HCT116 (cell line): ENCODE measurements around the gene SPRED1. TPM values are rescaled to one million over a fixed set of nuclear protein-coding genes. Genes with fewer than 3 reads are reported as not detected.

Source experiments
- ATAC-seq: fragments of 200-7000 bp; cut with Tn5 transposase; 2 replicates; pipeline ENCODE4 v1.9.1; 2020; ENCODE audit warnings: mild to moderate bottlenecking, moderate library complexity
- BruUV-seq: library from RNA; stranded (reverse); fragments of 400-500 nt; replicated peaks from 2 replicates; lab custom pipeline; 2021; lab: Mats Ljungman, UMichigan
- CTCF ChIA-PET: fragments of 300-600 bp; sonication (Branson Sonifier 250); formaldehyde crosslinking; loops from one replicate; lab custom pipeline; 2021; ENCODE audit warnings: antibody characterized with exemption; lab: Charles Lee
- POLR2A ChIA-PET: fragments of 300-600, 350-600 bp; sonication (Branson Sonifier 250); formaldehyde crosslinking; loops from one replicate; lab custom pipeline; 2021; ENCODE audit warnings: antibody characterized with exemption; lab: Charles Lee
- RAD21 ChIA-PET, 2 experiments: fragments of 300-600 bp; sonication (Branson Sonifier 250); formaldehyde crosslinking; loops; one replicate each; lab custom pipeline; 2023; ENCODE audit warnings: low total read pairs in 2 of 2; ENCODE audit not compliant: uncharacterized antibody in 2 of 2, unreplicated experiment in 2 of 2, low non-redundant PET in 1 of 2; lab: Charles Lee
- DNase-seq: peaks from one replicate; pipeline ENCODE4 v3.0.0-alpha.2; 2010; ENCODE audit warnings: low read depth, low spot score
- H2AFZ ChIP-seq: fragments of 200-600 bp; shearing (Covaris generic), sonication (generic); 2 replicates; pipeline ENCODE4 v1.6.1; 2017; ENCODE audit warnings: low read depth, mixed run types, mixed read lengths, antibody characterized with exemption, low read length; ENCODE audit not compliant: poor library complexity, severe bottlenecking
- H3K27ac ChIP-seq: 2 replicates; pipeline ENCODE4 v1.5.1; 2012; ENCODE audit warnings: low read depth, low read length
- H3K27me3 ChIP-seq: fragments of 200-600 bp; sonication (generic); 2 replicates; pipeline ENCODE4 v1.6.1; 2016; ENCODE audit warnings: mixed run types, low read length, mixed read lengths; ENCODE audit not compliant: insufficient read depth
- H3K36me3 ChIP-seq, 2 experiments: fragments of 200-500 bp in 1 of 2; fragments of 200-600 bp in 1 of 2; sonication (Bioruptor generic) in 1 of 2; sonication (generic) in 1 of 2; 2 replicates each; pipeline versions ENCODE4 v1.5.1 to v1.6.1; 2014 to 2016; ENCODE audit warnings: low read length in 2 of 2, inconsistent platforms in 1 of 2, mixed read lengths in 1 of 2, mixed run types in 1 of 2; ENCODE audit not compliant: insufficient read depth in 2 of 2, control insufficient read depth in 1 of 2
- H3K4me1 ChIP-seq, 2 experiments: fragments of 200-600 bp in 1 of 2; sonication (generic) in 1 of 2; 2 replicates each; pipeline versions ENCODE4 v1.5.1 to v1.6.1; 2012 to 2017; ENCODE audit warnings: low read length in 2 of 2, inconsistent platforms in 1 of 2, mild to moderate bottlenecking in 1 of 2, mixed read lengths in 1 of 2, mixed run types in 1 of 2, moderate library complexity in 1 of 2; ENCODE audit not compliant: insufficient read depth in 2 of 2, control insufficient read depth in 1 of 2
- H3K4me2 ChIP-seq: fragments of 200-600 bp; sonication (generic); 2 replicates; pipeline ENCODE4 v1.6.1; 2017; ENCODE audit warnings: mixed run types, low read length, mixed read lengths
- H3K4me3 ChIP-seq, 2 experiments: fragments of 200-600 bp in 1 of 2; sonication (generic) in 1 of 2; replicated peaks in 1 of 2; 2 replicates each; pipeline ENCODE4 v1.5.1; 2011 to 2016; ENCODE audit warnings: low read length in 2 of 2, control low read depth in 1 of 2, low read depth in 1 of 2, mild to moderate bottlenecking in 1 of 2, mixed read lengths in 1 of 2, mixed run types in 1 of 2
- H3K79me2 ChIP-seq: fragments of 200-600 bp; sonication (generic); 2 replicates; pipeline ENCODE4 v1.6.1; 2017; ENCODE audit warnings: mild to moderate bottlenecking, mixed run types, low read length, moderate library complexity, mixed read lengths; ENCODE audit not compliant: insufficient read depth
- H3K9ac ChIP-seq: fragments of 200-600 bp; sonication (generic); 2 replicates; pipeline ENCODE4 v1.6.1; 2016; ENCODE audit warnings: low read length, mixed read lengths
- H3K9me2 ChIP-seq: fragments of 200-600 bp; sonication (generic), shearing (Covaris generic); 2 replicates; pipeline ENCODE4 v1.6.1; 2017; ENCODE audit warnings: mixed run types, mild to moderate bottlenecking, moderate library complexity; ENCODE audit not compliant: insufficient read depth
- H3K9me3 ChIP-seq, 2 experiments: fragments of 200-500 bp in 1 of 2; fragments of 200-600 bp in 1 of 2; sonication (Bioruptor generic) in 1 of 2; sonication (generic) in 1 of 2; 2 replicates each; pipeline ENCODE4 v1.6.1; 2014 to 2017; ENCODE audit warnings: low read length in 2 of 2, mixed read lengths in 2 of 2, inconsistent platforms in 1 of 2, low read depth in 1 of 2, mild to moderate bottlenecking in 1 of 2, mixed run types in 1 of 2, moderate library complexity in 1 of 2; ENCODE audit not compliant: control insufficient read depth in 1 of 2, insufficient read depth in 1 of 2
- H4K20me1 ChIP-seq: fragments of 200-600 bp; sonication (generic), shearing (Covaris generic); 2 replicates; pipeline ENCODE4 v1.6.1; 2017; ENCODE audit warnings: mixed run types, mild to moderate bottlenecking, moderate library complexity; ENCODE audit not compliant: insufficient read depth
- ATF3 ChIP-seq: IDR thresholded peaks from 2 replicates; pipeline ENCODE4 v1.6.1; 2012
- CBX3 ChIP-seq: IDR thresholded peaks from 2 replicates; pipeline ENCODE4 v1.6.1; 2012; ENCODE audit warnings: low read depth
- CEBPB ChIP-seq: IDR thresholded peaks from 2 replicates; pipeline ENCODE4 v1.6.1; 2012; ENCODE audit warnings: low read depth
- EGR1 ChIP-seq: IDR thresholded peaks from 2 replicates; pipeline ENCODE4 v1.6.1; 2012; ENCODE audit warnings: low read depth
- EZH2 ChIP-seq: fragments of 200-600 bp; sonication (generic); IDR thresholded peaks from 2 replicates; pipeline ENCODE4 v1.6.1; 2017; ENCODE audit warnings: antibody characterized with exemption, mixed run types
- FOSL1 ChIP-seq: IDR thresholded peaks from 2 replicates; pipeline ENCODE4 v1.6.1; 2012; ENCODE audit warnings: low read depth
- MAX ChIP-seq: IDR thresholded peaks from 2 replicates; pipeline ENCODE4 v1.6.1; 2012
- POLR2A ChIP-seq: IDR thresholded peaks from 2 replicates; pipeline ENCODE4 v1.7.0; 2011; ENCODE audit warnings: borderline replicate concordance; ENCODE audit not compliant: insufficient read depth, insufficient read length; ENCODE audit errors: extremely low read depth
- REST ChIP-seq: IDR thresholded peaks from 2 replicates; pipeline ENCODE4 v1.6.1; 2012; ENCODE audit warnings: low read depth
- SIN3A ChIP-seq: IDR thresholded peaks from 2 replicates; pipeline ENCODE4 v1.6.1; 2012; ENCODE audit warnings: low read depth
- SP1 ChIP-seq: IDR thresholded peaks from 2 replicates; pipeline ENCODE4 v1.6.1; 2012; ENCODE audit warnings: low read depth
- YY1 ChIP-seq: IDR thresholded peaks from 2 replicates; pipeline ENCODE4 v1.6.1; 2011; ENCODE audit warnings: low read length, low read depth, moderate library complexity, mild to moderate bottlenecking; ENCODE audit not compliant: insufficient replicate concordance; ENCODE audit errors: extremely low read depth
- ZBTB33 ChIP-seq: IDR thresholded peaks from 2 replicates; pipeline ENCODE4 v1.6.1; 2011; ENCODE audit warnings: mild to moderate bottlenecking, low read length, moderate library complexity; ENCODE audit not compliant: insufficient replicate concordance; ENCODE audit errors: extremely low read depth
- ZFX ChIP-seq: fragments of 450-650 bp; IDR thresholded peaks from 2 replicates; pipeline ENCODE4 v1.6.1; 2017
- ZNF274 ChIP-seq: fragments of 200-500 bp; sonication (Bioruptor generic); IDR thresholded peaks from 2 replicates; pipeline ENCODE4 v1.6.1; 2014; ENCODE audit warnings: mild to moderate bottlenecking, low read depth, low read length, inconsistent platforms
- intact Hi-C: fragments of 100-400 bp; cut with micrococcal nuclease; formaldehyde crosslinking; loops from 2 replicates; pipeline ENCODE4 v1.10.0; 2022
- total RNA-seq: library from RNA; stranded (reverse); gene quantifications from one replicate; pipeline ENCODE4 v1.2.1, GENCODE V29; 2021; ENCODE audit not compliant: unreplicated experiment

The SPRED1 gene
- total RNA-seq, 1 experiment from 2014 or later = 24.7 TPM

- ChIA-PET CTCF (no interaction called here), RAD21 (no interaction called here), POLR2A (no interaction called here)
- Histone ChIP-seq H3K9ac (no peak overlapping the region), H3K36me3 (no peaks in the 10 kb centered on the region; a peak in 1 of 4 replicates), H4K20me1 (no peaks in the 10 kb centered on the region), H2AFZ (no peak overlapping the region), H3K9me3 (no peaks in the 10 kb centered on the region), H3K79me2 (no peaks in the 10 kb centered on the region), H3K27ac (no peak overlapping the region), H3K4me3 (no peak overlapping the region), H3K27me3 (no peaks in the 10 kb centered on the region), H3K9me2 (no peaks in the 10 kb centered on the region), H3K4me2 (no peak overlapping the region), H3K4me1 (no peaks in the 10 kb centered on the region)
- BruUV-seq = no TSS peak
- no peak for DNase-seq
- intact Hi-C loops = no loop called here
- TF ChIP-seq POLR2A = no peak
- no peak for TF ChIP-seq MAX
- TF ChIP-seq CBX3 = no peak
- no peak for TF ChIP-seq ZBTB33
- TF ChIP-seq CEBPB = no peak
- TF ChIP-seq EZH2 = no peak
- TF ChIP-seq SP1 = no peak
- TF ChIP-seq EGR1 = no peak
- no peak for TF ChIP-seq ZNF274
- ATAC-seq = no peak
Observed at GRCh38 chr15:38332711-38333110, 80.1 kb downstream of the SPRED1 start.

GRCh38 chr15:38335116-38335515 lies 82.5 kb downstream of the SPRED1 start:
- no peak for DNase-seq
- no peaks in the 10 kb centered on the region for H3K79me2 ChIP-seq
- CTCF ChIA-PET = no interaction called here
- H3K4me3 ChIP-seq = no peak overlapping the region
- no peak for ATAC-seq
- H3K4me2 ChIP-seq = no peak overlapping the region
- H2AFZ ChIP-seq = no peak overlapping the region
- intact Hi-C loops = no loop called here
- H3K4me1 ChIP-seq = no peaks in the 10 kb centered on the region
- H3K27me3 ChIP-seq = no peaks in the 10 kb centered on the region
- H3K36me3 ChIP-seq = no peaks in the 10 kb centered on the region
- no peak overlapping the region for H3K27ac ChIP-seq
- no peak overlapping the region for H3K9ac ChIP-seq
- no peaks in the 10 kb centered on the region for H3K9me3 ChIP-seq
- POLR2A ChIA-PET = no interaction called here
- H3K9me2 ChIP-seq = no peaks in the 10 kb centered on the region
- RAD21 ChIA-PET = no interaction called here
- no peaks in the 10 kb centered on the region for H4K20me1 ChIP-seq
- BruUV-seq = no TSS peak
- TF ChIP-seq SIN3A (no peak), ATF3 (no peak), ZFX (no peak), FOSL1 (no peak), REST (no peak), YY1 (no peak)
